ENCODE measurements around the gene WFIKKN1.
A peak's percentile ranks its signal among the peaks of the same experiment; 100 is the strongest.

Gene WFIKKN1

GRCh38 chr16:680625-680945, 49.8 kb downstream of the WFIKKN1 start:
- Histone ChIP-seq H3K27ac (ENCODE audit: low read depth, low read length, poor library complexity, severe bottlenecking) (peak overlapping the region; percentile 55), H3K36me3 (ENCODE audit: insufficient read depth, low read length) (peaks cover 26% of the 10 kb centered on the region), H3K4me3 (ENCODE audit: low read depth, low read length, poor library complexity, severe bottlenecking) (peak overlapping the region; percentile 86), H4K20me1 (ENCODE audit: insufficient read depth, low read length) (no peaks in the 10 kb centered on the region), H3K9me3 (ENCODE audit: low read length) (no peaks in the 10 kb centered on the region), H2AFZ (ENCODE audit: low read length) (no peak overlapping the region), H3F3A (ENCODE audit: insufficient read depth, low read length) (no peaks in the 10 kb centered on the region), H3K27me3 (ENCODE audit: insufficient read depth, low read length) (no peaks in the 10 kb centered on the region), H3K79me2 (ENCODE audit: insufficient read depth, low read length) (0 out of 2 replicates have a peak, but pooled peaks cover 8% of the 10 kb centered on the region), H3K9ac (ENCODE audit: low read length) (peak overlapping the region; percentile 86), H3K4me1 (ENCODE audit: insufficient read depth, low read length, severe bottlenecking) (peaks cover 56% of the 10 kb centered on the region), H3K4me2 (ENCODE audit: low read length) (peak overlapping the region; percentile 98), H3K9me2 (ENCODE audit: low read depth, low read length) (no peaks in the 10 kb centered on the region)
- no peak for TF ChIP-seq CTCF (IDR thresholded peaks at IDR 0.05; ENCODE audit: low read length)
- no peak for TF ChIP-seq EZH2 (IDR thresholded peaks at IDR 0.05; ENCODE audit: borderline replicate concordance, low read length)

- Histone ChIP-seq H3K9ac (ENCODE audit: low read length) (peak overlapping the region; percentile 86), H3K79me2 (ENCODE audit: insufficient read depth, low read length) (0 out of 2 replicates have a peak, but pooled peaks cover 8% of the 10 kb centered on the region), H3K27me3 (ENCODE audit: insufficient read depth, low read length) (no peaks in the 10 kb centered on the region), H4K20me1 (ENCODE audit: insufficient read depth, low read length) (no peaks in the 10 kb centered on the region), H3K27ac (ENCODE audit: low read depth, low read length, poor library complexity, severe bottlenecking) (peak overlapping the region; percentile 55), H3K4me3 (ENCODE audit: low read depth, low read length, poor library complexity, severe bottlenecking) (peak overlapping the region; percentile 86), H3K36me3 (ENCODE audit: insufficient read depth, low read length) (peaks cover 29% of the 10 kb centered on the region), H2AFZ (ENCODE audit: low read length) (no peak overlapping the region), H3K4me1 (ENCODE audit: insufficient read depth, low read length, severe bottlenecking) (peaks cover 56% of the 10 kb centered on the region), H3K9me2 (ENCODE audit: low read depth, low read length) (no peaks in the 10 kb centered on the region), H3F3A (ENCODE audit: insufficient read depth, low read length) (no peaks in the 10 kb centered on the region), H3K4me2 (ENCODE audit: low read length) (peak overlapping the region; percentile 98), H3K9me3 (ENCODE audit: low read length) (no peaks in the 10 kb centered on the region)
- TF ChIP-seq EZH2 (IDR thresholded peaks at IDR 0.05; ENCODE audit: borderline replicate concordance, low read length) (no peak), CTCF (IDR thresholded peaks at IDR 0.05; ENCODE audit: low read length) (peak; percentile 26; the same call in 1 of the 2 replicates)
These were observed 50.4 kb downstream of the WFIKKN1 start for GRCh38 chr16:680967-681745.

GRCh38 chr16:681746-682427, 51.1 kb downstream of the WFIKKN1 start:
- H3K4me1 ChIP-seq (ENCODE audit: insufficient read depth, low read length, severe bottlenecking), result peaks cover 52% of the 10 kb centered on the region

More at GRCh38 chr16:681746-682427, 51.1 kb downstream of the WFIKKN1 start:
- Histone ChIP-seq H3K4me2 (ENCODE audit: low read length) (peak overlapping the region; percentile 98), H3K36me3 (ENCODE audit: insufficient read depth, low read length) (peaks cover 36% of the 10 kb centered on the region), H3K4me3 (ENCODE audit: low read depth, low read length, poor library complexity, severe bottlenecking) (peak overlapping the region; percentile 86), H3K9me3 (ENCODE audit: low read length) (no peaks in the 10 kb centered on the region), H3K27me3 (ENCODE audit: insufficient read depth, low read length) (no peaks in the 10 kb centered on the region), H4K20me1 (ENCODE audit: insufficient read depth, low read length) (no peaks in the 10 kb centered on the region), H2AFZ (ENCODE audit: low read length) (no peak overlapping the region), H3F3A (ENCODE audit: insufficient read depth, low read length) (no peaks in the 10 kb centered on the region), H3K9ac (ENCODE audit: low read length) (peak overlapping the region; percentile 86; the same call in 1 of the 2 replicates), H3K27ac (ENCODE audit: low read depth, low read length, poor library complexity, severe bottlenecking) (no peak overlapping the region), H3K9me2 (ENCODE audit: low read depth, low read length) (no peaks in the 10 kb centered on the region), H3K79me2 (ENCODE audit: insufficient read depth, low read length) (0 out of 2 replicates have a peak, but pooled peaks cover 8% of the 10 kb centered on the region)
- TF ChIP-seq EZH2 (IDR thresholded peaks at IDR 0.05; ENCODE audit: borderline replicate concordance, low read length) (no peak), CTCF (IDR thresholded peaks at IDR 0.05; ENCODE audit: low read length) (no peak)
